ENCODE results near the gene NDRG3. TPM values are rescaled to one million over a fixed set of nuclear protein-coding genes. Genes with fewer than 3 reads are reported as not detected.

The NDRG3 gene
- 10 to 100 TPM; 32.8 to 41.2 TPM for total RNA-seq

GRCh38 chr20:36745927-36746659 lies at the start of gene NDRG3:
NDRG3 (minus strand) TSS chr20:36746090; CDS start chr20:36721735, 24,355 bp downstream.
- DNase-seq = peak; percentile 95
- peaks cover 2% of the 10 kb centered on the region for H3K27me3 Mint-ChIP-seq
- peaks cover 19% of the 10 kb centered on the region for H3K4me1 Mint-ChIP-seq
- H3K4me3 Mint-ChIP-seq = peak within 1 kb of the TSS; percentile 87
- H3K27ac Mint-ChIP-seq = peak within 1 kb of the TSS; percentile 90
- ChIA-PET POLR2A (interaction anchor here (0.7 kb wide), 1 partner anchor 114 kb away, joined by 3 read pairs; no protein-coding TSS in a partner anchor), CTCF (interaction anchor here (0.6 to 1.3 kb wide), 10 partner anchors 9 to 196 kb away, joined by 3 to 5 read pairs (median 3); partner anchors contain the start of genes DSN1 and RAB5IF)
- no peaks in the 10 kb centered on the region for H3K9me3 Mint-ChIP-seq
- H3K36me3 Mint-ChIP-seq (ENCODE audit: low read depth) = peaks cover 13% of the 10 kb centered on the region

GRCh38 chr20:36794116-36794474 lies 48.2 kb upstream of the NDRG3 start:
- no peaks in the 10 kb centered on the region for H3K4me1 Mint-ChIP-seq
- no peaks in the 10 kb centered on the region for H3K27me3 Mint-ChIP-seq
- H3K9me3 Mint-ChIP-seq = no peaks in the 10 kb centered on the region
- CTCF ChIA-PET = interaction anchor here (0.6 to 3.8 kb wide), 4 partner anchors 11 to 1347 kb away, joined by 3 to 10 read pairs (median 5); no protein-coding TSS in a partner anchor
- DNase-seq = no peak
- H3K4me3 Mint-ChIP-seq = no peak overlapping the region
- POLR2A ChIA-PET = no interaction called here
- no peaks in the 10 kb centered on the region for H3K36me3 Mint-ChIP-seq (ENCODE audit: low read depth)
- no peak overlapping the region for H3K27ac Mint-ChIP-seq

- POLR2A ChIA-PET = no interaction called here
- H3K4me1 Mint-ChIP-seq = no peaks in the 10 kb centered on the region
- no peak overlapping the region for H3K4me3 Mint-ChIP-seq
Observed at GRCh38 chr20:36793294-36794115, 47.6 kb upstream of the NDRG3 start.

DNA sequence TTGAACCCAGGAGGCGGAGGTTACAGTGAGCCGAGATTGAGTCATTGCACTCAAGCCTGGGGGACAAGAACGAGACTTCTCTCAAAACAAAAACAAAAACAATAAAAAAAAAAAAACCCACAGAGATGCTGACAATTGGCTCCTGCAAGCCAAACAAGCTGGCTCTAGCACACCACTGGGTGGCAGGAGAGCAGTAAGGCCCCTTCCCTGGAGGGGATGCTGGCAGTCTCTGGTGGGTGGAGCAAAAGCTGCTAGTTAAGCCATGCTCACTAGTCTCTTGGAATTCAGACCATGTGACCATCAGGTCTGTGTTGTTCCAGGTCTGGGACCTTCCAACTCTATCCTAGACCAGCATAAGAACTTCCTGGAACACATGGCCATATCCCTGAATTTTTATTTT lies 46.5 kb upstream of the NDRG3 start:
- Mint-ChIP-seq H3K9me3 (no peaks in the 10 kb centered on the region), H3K27ac (no peak overlapping the region), H3K36me3 (ENCODE audit: low read depth) (no peaks in the 10 kb centered on the region), H3K4me1 (no peaks in the 10 kb centered on the region), H3K4me3 (no peak overlapping the region), H3K27me3 (no peaks in the 10 kb centered on the region)
- ChIA-PET CTCF (interaction anchor here (0.6 to 3.8 kb wide), 4 partner anchors 10 to 713 kb away, joined by 3 to 10 read pairs (median 4); no protein-coding TSS in a partner anchor), POLR2A (no interaction called here)
- DNase-seq = peak; percentile 23

More at GRCh38 chr20:36793294-36794115, 47.6 kb upstream of the NDRG3 start:
- CTCF ChIA-PET = interaction anchor here (1.3 to 3.8 kb wide), 3 partner anchors 9 to 15 kb away, joined by 3 to 10 read pairs (median 4); no protein-coding TSS in a partner anchor
- DNase-seq = no peak
- H3K27ac Mint-ChIP-seq = no peak overlapping the region
- H3K27me3 Mint-ChIP-seq = no peaks in the 10 kb centered on the region
- no peaks in the 10 kb centered on the region for H3K36me3 Mint-ChIP-seq (ENCODE audit: low read depth)
- H3K9me3 Mint-ChIP-seq = no peaks in the 10 kb centered on the region

DNA sequence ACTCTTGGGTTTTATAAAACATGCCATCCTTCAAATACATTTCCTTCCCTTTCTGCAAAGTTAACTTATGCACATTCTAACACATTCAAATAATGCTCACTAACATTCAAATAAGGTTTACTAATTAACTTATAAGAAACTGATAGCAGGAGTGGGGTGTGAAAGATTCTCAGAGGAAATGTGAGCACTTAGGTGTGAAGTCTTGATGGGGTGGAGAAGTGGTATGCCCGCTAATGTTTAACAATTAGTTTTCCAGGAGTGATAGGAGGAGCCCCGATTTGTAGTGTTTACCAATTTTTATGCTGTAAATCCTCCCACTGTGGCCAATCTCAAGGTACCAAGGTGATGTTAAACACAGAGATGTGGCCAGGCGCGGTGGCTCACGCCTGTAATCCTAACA lies 46.0 kb upstream of the NDRG3 start:
- Mint-ChIP-seq H3K36me3 (ENCODE audit: low read depth) (no peaks in the 10 kb centered on the region), H3K27ac (no peak overlapping the region), H3K27me3 (no peaks in the 10 kb centered on the region), H3K4me1 (no peaks in the 10 kb centered on the region), H3K4me3 (no peak overlapping the region), H3K9me3 (no peaks in the 10 kb centered on the region)
- ChIA-PET POLR2A (no interaction called here), CTCF (interaction anchor here (0.6 to 3.8 kb wide), 2 partner anchors 17 to 712 kb away, joined by 3 to 10 read pairs; no protein-coding TSS in a partner anchor)
- DNase-seq = no peak

DNA sequence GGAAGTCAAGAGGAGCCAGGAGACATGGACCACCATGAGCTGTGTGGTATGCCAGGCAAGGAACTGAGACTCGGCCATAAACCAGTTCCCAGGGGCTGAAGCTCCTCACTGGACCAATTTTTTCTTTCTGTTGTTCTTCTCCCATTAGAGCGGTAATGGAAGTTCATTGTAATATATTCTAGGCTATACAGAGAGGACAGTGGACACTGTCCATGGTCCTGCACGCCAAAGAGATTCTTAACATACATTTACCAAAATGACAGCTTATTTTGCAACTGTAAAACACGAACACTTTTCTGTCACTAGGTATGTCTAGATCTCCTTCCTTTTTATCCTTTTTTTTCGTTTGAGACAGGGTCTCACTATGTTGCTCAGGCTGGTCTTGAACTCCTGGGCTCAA lies 40.8 kb upstream of the NDRG3 start:
- no peaks in the 10 kb centered on the region for H3K9me3 Mint-ChIP-seq
- DNase-seq = no peak
- H3K4me3 Mint-ChIP-seq = no peak overlapping the region
- ChIA-PET CTCF (interaction anchor here (0.8 to 1.7 kb wide), 3 partner anchors 13 to 32 kb away, joined by 3 to 5 read pairs (median 3); partner anchors contain the start of gene DSN1), POLR2A (no interaction called here)
- no peaks in the 10 kb centered on the region for H3K4me1 Mint-ChIP-seq
- no peaks in the 10 kb centered on the region for H3K36me3 Mint-ChIP-seq (ENCODE audit: low read depth)
- H3K27me3 Mint-ChIP-seq = no peaks in the 10 kb centered on the region
- H3K27ac Mint-ChIP-seq = no peak overlapping the region

GRCh38 chr20:36786246-36786645 lies 40.4 kb upstream of the NDRG3 start:
- H3K27me3 Mint-ChIP-seq = no peaks in the 10 kb centered on the region
- ChIA-PET CTCF (interaction anchor here (0.8 to 1.7 kb wide), 3 partner anchors 12 to 32 kb away, joined by 3 to 5 read pairs (median 3); partner anchors contain the start of gene DSN1), POLR2A (no interaction called here)
- no peaks in the 10 kb centered on the region for H3K36me3 Mint-ChIP-seq (ENCODE audit: low read depth)
- H3K27ac Mint-ChIP-seq = no peak overlapping the region
- no peaks in the 10 kb centered on the region for H3K4me1 Mint-ChIP-seq
- H3K9me3 Mint-ChIP-seq = no peaks in the 10 kb centered on the region
- H3K4me3 Mint-ChIP-seq = no peak overlapping the region
- DNase-seq = no peak

DNA sequence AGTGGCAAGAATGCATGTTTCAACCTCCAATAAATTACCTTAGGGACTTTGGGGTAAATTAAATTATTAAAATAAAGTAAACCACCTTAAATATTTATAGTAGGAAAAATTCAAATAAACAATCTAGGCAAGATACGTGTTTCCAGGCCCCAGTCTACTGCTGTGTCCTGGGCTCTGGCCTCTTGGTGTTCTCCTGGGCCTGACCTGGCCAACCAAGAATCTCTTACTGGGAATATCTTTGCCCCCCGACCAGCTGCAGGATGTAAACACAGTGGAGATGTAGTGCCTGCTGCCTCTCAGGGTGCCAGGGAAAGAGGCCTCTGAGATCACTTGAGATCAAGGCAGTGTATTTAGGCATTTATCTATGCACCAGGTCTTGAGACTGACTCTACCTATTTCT lies 39.4 kb upstream of the NDRG3 start:
- no peak overlapping the region for H3K27ac Mint-ChIP-seq
- no peaks in the 10 kb centered on the region for H3K27me3 Mint-ChIP-seq
- H3K36me3 Mint-ChIP-seq (ENCODE audit: low read depth) = no peaks in the 10 kb centered on the region
- no peaks in the 10 kb centered on the region for H3K4me1 Mint-ChIP-seq
- DNase-seq = no peak
- POLR2A ChIA-PET = no interaction called here
- H3K4me3 Mint-ChIP-seq = no peak overlapping the region
- H3K9me3 Mint-ChIP-seq = no peaks in the 10 kb centered on the region
- CTCF ChIA-PET = interaction anchor here (1.7 kb wide), 1 partner anchor 16 kb away, joined by 3 read pairs; no protein-coding TSS in a partner anchor

DNA sequence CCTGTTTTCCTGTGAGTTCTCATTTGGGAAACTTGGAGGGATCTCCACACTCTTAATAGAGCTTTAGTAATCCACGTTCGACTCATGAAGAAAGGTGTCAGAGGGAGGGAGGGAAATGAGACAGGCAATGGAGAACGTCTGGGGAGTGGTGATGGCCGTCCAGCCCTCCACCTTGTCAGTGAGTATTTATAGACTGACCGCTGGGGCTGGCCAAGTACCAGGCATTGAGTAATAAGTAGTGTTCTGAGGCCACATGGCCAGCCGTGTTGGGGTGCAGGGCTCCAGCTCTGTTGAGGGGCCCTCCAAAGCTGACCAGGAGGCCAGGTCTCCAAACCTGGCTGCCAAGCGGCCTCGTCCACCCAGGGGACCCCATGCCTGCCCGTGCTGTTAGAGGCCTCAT lies 39.0 kb upstream of the NDRG3 start:
- Mint-ChIP-seq H3K9me3 (no peaks in the 10 kb centered on the region), H3K4me3 (no peak overlapping the region), H3K36me3 (ENCODE audit: low read depth) (no peaks in the 10 kb centered on the region), H3K27me3 (no peaks in the 10 kb centered on the region), H3K27ac (no peak overlapping the region), H3K4me1 (no peaks in the 10 kb centered on the region)
- CTCF ChIA-PET = interaction anchor here (1.0 kb wide), 1 partner anchor 11 kb away, joined by 3 read pairs; the partner anchor contains the start of gene DSN1
- POLR2A ChIA-PET = no interaction called here
- DNase-seq = no peak

DNA sequence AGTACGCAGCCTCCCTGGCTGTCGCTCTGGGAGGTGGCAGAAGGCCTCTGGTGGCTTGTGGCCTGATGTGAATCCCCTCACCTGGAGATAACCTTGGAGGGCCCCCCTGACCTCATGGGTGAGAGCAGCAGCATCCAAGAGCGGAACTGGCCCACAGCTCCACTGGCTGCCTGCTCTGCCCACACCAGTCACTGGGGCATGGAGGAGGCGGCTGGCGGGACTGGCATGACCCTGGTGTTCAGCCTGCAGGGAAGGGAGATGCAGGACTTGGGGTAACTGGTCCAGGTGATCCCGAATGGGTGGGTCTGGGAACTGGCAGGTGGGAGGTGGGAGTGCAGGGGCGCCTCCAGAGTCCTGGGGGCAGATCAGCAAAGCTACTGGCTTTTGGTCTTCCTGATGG lies 38.2 kb upstream of the NDRG3 start:
- ChIA-PET POLR2A (no interaction called here), CTCF (interaction anchor here (1.0 kb wide), 1 partner anchor 11 kb away, joined by 3 read pairs; the partner anchor contains the start of gene DSN1)
- H3K36me3 Mint-ChIP-seq (ENCODE audit: low read depth) = no peaks in the 10 kb centered on the region
- H3K4me3 Mint-ChIP-seq = no peak overlapping the region
- H3K9me3 Mint-ChIP-seq = no peaks in the 10 kb centered on the region
- H3K27ac Mint-ChIP-seq = no peak overlapping the region
- no peak for DNase-seq
- peaks cover under 1% of the 10 kb centered on the region for H3K27me3 Mint-ChIP-seq
- H3K4me1 Mint-ChIP-seq = no peaks in the 10 kb centered on the region

DNA sequence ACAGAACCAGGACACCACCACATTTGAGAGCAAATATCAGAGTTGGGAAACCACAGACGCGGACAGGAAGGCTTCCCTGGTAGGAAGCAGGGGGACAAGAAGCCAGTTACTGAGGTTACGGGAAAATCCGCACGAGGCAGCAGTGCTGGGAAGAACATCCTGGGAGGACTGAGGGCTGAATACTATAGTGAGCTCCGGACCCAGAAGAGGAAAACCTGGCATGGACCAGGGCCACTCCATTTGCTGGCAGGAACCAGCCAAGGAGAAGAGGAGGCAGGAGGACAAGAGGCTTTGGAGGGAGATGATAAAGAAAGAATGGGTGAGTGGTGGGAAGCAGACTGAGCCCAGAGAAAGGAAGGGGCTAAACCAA lies 33.8 kb upstream of the NDRG3 start:
- ChIA-PET POLR2A (no interaction called here), CTCF (no interaction called here)
- Mint-ChIP-seq H3K27ac (no peak overlapping the region), H3K4me3 (no peak overlapping the region), H3K27me3 (peaks cover 2% of the 10 kb centered on the region), H3K9me3 (no peaks in the 10 kb centered on the region), H3K4me1 (peaks cover 5% of the 10 kb centered on the region), H3K36me3 (ENCODE audit: low read depth) (no peaks in the 10 kb centered on the region)
- DNase-seq = no peak

DNA sequence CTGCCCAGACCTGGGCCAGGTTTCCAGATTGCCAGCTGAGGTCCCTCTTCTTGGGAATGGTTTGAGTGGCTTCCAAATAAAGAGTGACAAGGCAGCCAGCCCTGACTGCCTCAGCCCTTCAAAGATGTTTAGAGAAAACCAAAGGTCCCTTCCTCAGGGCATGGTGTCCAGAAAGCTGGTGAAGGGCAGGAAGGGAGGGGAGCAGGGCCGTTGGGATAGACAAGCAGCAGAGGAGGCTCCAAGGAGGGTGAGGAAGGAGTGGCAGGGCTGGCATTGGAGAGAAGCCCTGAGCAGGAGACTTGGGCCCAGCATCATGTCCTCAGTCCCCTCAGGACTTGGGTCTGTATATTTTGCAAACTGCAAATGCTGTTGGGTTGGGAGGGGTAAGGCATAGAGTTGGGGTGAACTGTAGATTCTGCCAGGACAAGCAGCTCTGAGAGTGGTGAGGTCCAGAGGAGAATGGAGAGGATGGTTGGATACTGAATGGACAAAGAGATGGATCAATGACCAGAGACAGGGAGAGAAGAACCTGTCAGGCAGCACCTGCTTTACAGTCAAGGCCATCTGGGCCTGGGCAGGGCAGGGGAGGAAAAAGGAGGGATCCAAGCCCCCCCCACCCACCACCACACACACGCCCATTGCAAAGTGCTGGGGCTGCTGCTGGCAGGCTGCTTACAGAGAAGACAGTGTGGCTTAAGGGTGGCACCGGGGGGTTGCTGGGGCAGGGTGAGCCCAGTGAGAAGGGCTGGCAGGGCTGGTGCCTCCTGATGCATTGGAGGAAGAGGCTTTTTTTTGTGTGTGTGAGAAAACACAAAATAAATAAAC lies 33.2 kb upstream of the NDRG3 start:
- Mint-ChIP-seq H3K4me1 (peaks cover 5% of the 10 kb centered on the region), H3K4me3 (no peak overlapping the region), H3K27me3 (peaks cover 2% of the 10 kb centered on the region), H3K36me3 (ENCODE audit: low read depth) (no peaks in the 10 kb centered on the region), H3K9me3 (no peaks in the 10 kb centered on the region), H3K27ac (peak overlapping the region; percentile 16)
- DNase-seq = no peak
- ChIA-PET POLR2A (no interaction called here), CTCF (interaction anchor here (0.5 kb wide), 1 partner anchor 175 kb away, joined by 5 read pairs; no protein-coding TSS in a partner anchor)

Measured in activated CD4-positive, alpha-beta T cell treated with anti-CD3 and anti-CD28 coated beads, Interleukin-2, amount 10 ng/mL, durations not matched to agents 7 days and 5 days (primary cell).